HG02678 (cell line): ENCODE results near the gene TSC22D4.

ENCODE experiments used
- ATAC-seq: cut with Tn5 transposase; IDR thresholded peaks from one replicate; pipeline ENCODE4 v1.9.1; 2021; ENCODE audit warnings: mild to moderate bottlenecking, moderate library complexity; ENCODE audit not compliant: unreplicated experiment

TSC22D4 gene

GRCh38 chr7:100430493-100431285 is 48.3 kb downstream of the TSC22D4 start:
- ATAC-seq = no peak

- ATAC-seq = peak; percentile 37
Measured at GRCh38 chr7:100429637-100430492, 49.1 kb downstream of the TSC22D4 start, which contains the start of gene MEPCE. Gene MEPCE (plus strand): TSS chr7:100429831. CDS start chr7:100430019, 188 bp downstream.

GRCh38 chr7:100428967-100429636 is 49.9 kb downstream of the TSC22D4 start:
- ATAC-seq = peak; percentile 46

- ATAC-seq = peak; percentile 48
Measured at GRCh38 chr7:100428199-100428966, 50.6 kb downstream of the TSC22D4 start, which contains the start of gene ZCWPW1. Gene ZCWPW1 (minus strand): TSS chr7:100428703. CDS start chr7:100420649, 8,054 bp downstream.

- ATAC-seq = no peak
Measured at GRCh38 chr7:100427762-100428198, 51.2 kb downstream of the TSC22D4 start.

GRCh38 chr7:100426516-100426915 is 52.5 kb downstream of the TSC22D4 start:
- ATAC-seq = no peak

GRCh38 chr7:100425347-100425746 is 53.7 kb downstream of the TSC22D4 start:
- ATAC-seq = no peak

GRCh38 chr7:100423315-100423714 is 55.7 kb downstream of the TSC22D4 start:
- no peak for ATAC-seq

GRCh38 chr7:100419660-100420226 is 59.3 kb downstream of the TSC22D4 start:
- ATAC-seq = no peak

- no peak for ATAC-seq
Measured at GRCh38 chr7:100418930-100419659, 59.9 kb downstream of the TSC22D4 start.
